ENCODE data around the gene UBE2E3.

UBE2E3 gene

DNA sequence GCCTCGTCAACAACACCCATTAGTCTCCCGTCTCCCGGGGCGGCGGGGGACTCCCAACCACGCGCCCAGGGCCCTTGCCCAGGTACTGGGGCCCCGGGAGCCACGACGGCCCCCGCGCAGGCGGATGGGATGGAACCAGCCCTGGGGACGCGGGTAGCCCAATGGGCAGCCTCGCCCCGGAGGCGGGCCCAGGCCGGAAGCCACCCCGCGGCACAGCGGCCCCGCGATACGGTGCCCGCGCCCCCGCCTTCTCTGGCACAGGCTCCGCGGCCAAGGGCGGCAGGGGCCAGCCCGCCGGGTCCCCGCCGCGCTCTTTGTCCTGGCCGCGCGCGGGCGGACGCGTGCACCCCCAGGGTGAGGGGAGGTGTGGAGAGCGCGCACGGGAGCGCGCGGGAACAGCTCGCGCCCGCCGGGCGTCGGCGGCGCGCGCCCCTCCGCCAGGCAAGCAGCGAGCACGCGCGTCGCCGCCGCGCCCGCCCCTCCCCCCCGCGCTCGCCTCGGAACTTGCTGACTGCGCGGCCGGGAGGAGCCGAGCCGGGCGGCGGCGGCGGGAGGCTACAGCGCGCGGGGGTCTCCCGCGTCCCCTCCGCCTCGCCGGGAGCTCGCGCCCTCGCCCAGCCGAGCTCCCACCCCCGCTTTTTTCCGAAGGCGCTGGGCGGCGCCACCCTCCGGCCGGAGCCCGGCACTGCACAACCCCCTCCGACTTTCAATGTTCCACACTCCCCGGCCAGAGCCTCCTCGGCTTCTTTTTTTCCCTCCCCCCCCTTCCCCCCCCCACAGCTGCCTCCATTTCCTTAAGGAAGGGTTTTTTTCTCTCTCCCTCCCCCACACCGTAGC is at the start of gene UBE2E3:
Gene UBE2E3 (plus strand): TSS at position 500 of the 837 bp plus-strand sequence. CDS start 1,438 bp downstream, outside the sequence.
- peak; percentile 65 for DNase-seq

DNA sequence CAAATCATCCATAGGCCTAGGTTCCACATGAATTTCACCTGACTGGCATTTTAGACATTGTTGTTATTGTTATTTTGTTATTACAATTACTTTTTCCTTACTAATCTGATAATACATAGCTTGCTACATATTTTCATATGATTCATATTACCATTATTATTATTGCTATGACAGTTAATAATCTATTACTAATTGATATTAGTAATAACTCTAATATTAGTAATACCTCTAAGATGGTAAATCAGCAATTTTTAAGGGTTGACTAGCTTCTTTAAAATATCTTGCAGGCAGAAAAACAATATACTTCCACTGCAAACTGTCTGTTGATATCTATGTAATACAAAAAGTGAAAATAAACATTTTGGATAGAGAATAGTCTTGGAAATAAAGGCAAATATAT is 48.6 kb upstream of the UBE2E3 start:
- DNase-seq = no peak

- no peak for DNase-seq
Measured at GRCh38 chr2:180933332-180933731, 47.1 kb upstream of the UBE2E3 start.

GRCh38 chr2:180934911-180935310 is 45.5 kb upstream of the UBE2E3 start:
- no peak for DNase-seq

- DNase-seq = peak; percentile 18
Measured at GRCh38 chr2:180937480-180937879, 42.9 kb upstream of the UBE2E3 start.

GRCh38 chr2:180938451-180938850 is 42.0 kb upstream of the UBE2E3 start:
- no peak for DNase-seq

DNA sequence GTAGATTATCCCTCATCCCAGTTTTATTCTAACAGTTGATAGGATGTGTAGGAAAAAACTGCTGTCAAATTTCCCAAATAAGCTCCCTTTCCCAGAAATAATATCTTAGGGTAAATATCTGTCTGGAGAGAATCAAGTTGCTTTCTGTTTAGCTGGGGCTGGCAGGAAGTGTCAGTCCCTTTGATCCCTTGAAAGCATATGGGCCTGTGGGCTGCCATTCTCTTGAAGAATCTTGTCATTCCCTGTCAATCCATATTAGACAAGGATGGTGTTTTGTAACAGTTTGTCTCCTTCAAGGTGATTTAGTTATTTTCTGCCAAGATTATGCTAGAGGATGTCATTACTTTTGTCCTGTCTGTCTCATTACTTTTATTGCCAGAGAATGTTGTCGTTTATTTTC is 37.1 kb upstream of the UBE2E3 start:
- no peak for DNase-seq

DNA sequence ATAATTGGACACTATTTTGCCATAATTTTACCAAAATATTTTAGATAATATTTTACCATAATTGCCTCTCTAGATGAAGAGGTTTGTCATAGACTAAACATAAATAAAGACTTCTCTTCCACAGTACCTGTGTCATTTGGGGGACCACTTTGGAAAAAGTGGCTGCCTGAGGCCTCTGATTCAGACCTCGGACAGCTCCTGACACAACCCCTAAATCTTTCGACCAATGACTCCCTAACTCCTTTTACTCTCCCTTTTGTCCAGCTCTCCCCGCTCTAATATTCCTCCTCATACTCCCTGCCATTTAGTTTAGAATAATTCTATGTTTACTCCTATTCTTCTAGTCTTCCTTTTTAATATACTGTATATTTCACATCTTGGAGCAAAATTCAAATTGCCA is 36.0 kb upstream of the UBE2E3 start:
- no peak for DNase-seq

DNA sequence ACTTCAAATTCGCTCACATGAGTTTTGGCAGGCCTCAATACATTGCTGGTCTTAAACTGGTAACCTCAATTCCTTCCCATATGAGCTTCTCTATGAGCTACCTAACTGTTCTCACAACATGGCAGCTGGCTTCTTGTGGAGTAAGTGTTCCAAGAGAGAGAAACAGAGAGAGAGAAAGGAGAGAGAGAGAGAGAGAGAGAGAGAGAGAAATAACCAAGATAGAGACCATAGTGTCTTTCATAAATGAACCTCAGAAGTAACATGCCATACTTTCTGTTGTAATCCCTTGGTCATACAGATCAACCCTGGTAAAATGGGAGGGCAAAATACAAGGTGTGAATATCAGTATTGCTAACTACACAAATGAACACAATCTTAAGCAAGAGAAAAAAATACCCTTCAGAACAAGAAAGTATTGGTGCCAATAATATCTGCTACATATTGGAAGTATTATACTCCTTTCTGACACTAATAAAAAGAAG is 33.2 kb upstream of the UBE2E3 start:
- no peak for DNase-seq

- no peak for DNase-seq
Measured at GRCh38 chr2:180949896-180950295, 30.5 kb upstream of the UBE2E3 start.

GRCh38 chr2:180952082-180952481 is 28.3 kb upstream of the UBE2E3 start:
- DNase-seq = no peak

GRCh38 chr2:180952731-180953336 is 27.6 kb upstream of the UBE2E3 start:
- DNase-seq = no peak

DNA sequence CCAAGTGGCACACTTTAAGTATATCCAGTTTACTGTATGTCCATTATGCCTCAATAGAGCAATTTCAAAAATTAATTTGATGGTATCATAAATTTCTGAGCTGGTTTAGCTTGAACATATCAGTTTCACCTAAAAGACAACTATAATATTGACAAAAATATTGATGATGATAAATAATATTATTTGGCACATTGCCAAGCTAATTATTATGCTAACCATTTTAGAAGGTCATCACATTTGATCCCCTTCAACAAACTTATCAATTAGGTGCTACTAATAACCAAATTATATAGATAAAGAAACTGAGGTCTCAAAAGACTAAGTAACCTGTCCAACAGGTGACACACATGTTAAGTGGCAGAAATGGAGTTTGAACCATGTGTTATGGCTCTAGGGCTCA is 26.9 kb upstream of the UBE2E3 start:
- no peak for DNase-seq

DNA sequence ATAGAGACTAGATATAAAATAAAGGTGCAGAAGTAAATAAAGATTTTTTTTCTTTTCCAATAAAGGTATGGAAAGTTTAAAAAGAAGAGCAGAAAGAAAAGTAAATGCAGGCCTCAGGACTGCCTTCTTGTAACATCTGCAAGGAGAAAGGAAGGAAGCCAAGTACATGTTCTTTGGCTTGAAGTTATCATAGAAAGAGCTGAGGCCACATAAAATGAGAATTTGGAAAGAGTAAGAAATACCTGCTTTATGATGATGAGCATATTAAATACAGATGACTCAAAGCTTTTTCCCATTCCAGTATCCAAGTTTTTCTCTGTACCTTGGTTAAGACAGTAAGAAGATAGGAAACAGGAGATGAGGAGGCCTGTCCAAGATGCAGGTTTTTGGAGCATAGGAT is 25.3 kb upstream of the UBE2E3 start:
- no peak for DNase-seq

- DNase-seq = no peak
Measured at GRCh38 chr2:180959787-180960186, 20.6 kb upstream of the UBE2E3 start.

DNA sequence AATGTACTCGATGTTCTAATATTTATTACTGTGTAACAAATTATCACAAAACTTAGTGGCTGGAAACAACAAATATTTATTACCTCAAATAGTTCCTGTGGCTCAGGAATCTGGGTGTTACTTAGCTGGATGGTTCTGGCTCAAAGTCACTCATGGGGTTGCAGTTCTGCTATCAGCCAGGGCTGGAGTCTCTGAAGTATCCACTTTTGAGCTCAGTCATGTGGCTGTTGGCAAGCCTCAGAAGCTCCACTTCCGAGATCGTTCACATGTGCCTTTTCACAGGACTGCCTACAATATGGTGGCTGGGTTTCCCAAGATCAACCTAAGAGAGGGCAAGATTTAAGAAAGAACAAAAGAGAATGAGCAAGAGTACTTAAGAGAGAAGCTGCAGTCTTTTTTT is 19.4 kb upstream of the UBE2E3 start:
- no peak for DNase-seq

DNA sequence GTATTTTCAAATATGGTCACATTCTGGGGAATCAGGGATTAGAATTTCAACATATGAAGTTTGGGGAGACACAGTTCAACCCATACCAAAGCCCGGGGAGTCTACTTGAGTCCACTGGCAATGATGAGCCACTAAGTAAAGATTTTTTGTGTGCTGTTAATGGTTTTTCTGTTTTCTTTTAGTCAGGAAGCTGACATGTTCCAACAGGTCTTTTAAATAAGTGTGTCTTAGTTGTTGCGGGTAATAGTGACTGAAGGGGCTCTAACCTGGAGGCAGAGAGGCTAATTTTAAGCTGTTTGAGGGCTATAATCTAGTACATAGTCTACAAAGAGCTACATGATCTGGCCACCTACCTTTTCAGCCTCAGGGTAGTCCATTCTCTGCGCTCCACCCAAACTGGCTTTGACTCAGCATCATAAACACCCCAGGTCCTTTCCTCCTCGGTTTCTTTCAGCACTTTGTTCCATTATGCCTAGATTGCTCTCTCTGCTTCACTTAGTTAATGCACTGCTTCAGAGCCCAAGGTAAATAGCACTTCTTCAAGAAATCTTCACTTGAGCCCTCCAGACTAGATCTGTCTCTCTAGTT is 17.6 kb upstream of the UBE2E3 start:
- DNase-seq = no peak

GRCh38 chr2:180966378-180966777 is 14.0 kb upstream of the UBE2E3 start:
- no peak for DNase-seq

DNA sequence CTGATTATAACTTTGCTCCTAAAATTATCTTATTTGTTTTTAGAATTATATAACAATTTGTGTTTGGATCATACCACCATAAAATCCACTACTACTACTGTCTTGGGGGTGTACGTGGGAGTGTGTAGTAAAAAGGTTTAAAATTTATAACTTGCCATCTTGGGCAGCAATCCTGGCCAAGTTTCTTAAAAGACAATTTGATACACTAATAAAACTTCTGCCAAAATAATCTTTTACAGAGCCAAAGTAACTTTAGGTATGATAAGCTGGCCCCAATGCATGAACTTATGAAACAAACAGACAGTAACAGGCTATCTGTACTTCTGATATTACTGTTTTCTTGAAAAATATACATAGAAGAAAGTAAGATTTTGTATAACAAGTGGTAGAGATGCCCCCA is 11.3 kb upstream of the UBE2E3 start:
- DNase-seq = no peak

- DNase-seq = no peak
Measured at GRCh38 chr2:180970016-180970415, 10.4 kb upstream of the UBE2E3 start.

DNA sequence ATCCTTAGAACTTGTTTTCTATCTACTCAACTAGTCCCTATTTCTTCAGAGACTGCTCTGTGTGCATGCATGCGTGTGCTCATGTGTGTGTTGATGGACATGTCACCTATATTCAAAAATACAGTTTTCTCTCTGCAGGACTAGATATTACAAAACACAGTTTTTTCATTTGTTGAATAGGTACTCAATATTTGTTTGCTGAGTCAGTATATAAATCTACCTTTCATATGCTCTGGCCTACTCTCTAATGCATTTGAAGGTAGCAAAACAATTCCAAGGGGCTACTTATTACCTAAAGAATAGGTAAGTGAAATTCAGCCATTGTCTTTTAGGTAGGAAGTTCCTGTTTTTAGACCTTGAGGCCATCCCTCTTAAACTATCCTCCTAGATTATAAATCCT is 8.6 kb upstream of the UBE2E3 start:
- no peak for DNase-seq

GRCh38 chr2:180975585-180975984 is 4.8 kb upstream of the UBE2E3 start:
- DNase-seq = no peak

DNA sequence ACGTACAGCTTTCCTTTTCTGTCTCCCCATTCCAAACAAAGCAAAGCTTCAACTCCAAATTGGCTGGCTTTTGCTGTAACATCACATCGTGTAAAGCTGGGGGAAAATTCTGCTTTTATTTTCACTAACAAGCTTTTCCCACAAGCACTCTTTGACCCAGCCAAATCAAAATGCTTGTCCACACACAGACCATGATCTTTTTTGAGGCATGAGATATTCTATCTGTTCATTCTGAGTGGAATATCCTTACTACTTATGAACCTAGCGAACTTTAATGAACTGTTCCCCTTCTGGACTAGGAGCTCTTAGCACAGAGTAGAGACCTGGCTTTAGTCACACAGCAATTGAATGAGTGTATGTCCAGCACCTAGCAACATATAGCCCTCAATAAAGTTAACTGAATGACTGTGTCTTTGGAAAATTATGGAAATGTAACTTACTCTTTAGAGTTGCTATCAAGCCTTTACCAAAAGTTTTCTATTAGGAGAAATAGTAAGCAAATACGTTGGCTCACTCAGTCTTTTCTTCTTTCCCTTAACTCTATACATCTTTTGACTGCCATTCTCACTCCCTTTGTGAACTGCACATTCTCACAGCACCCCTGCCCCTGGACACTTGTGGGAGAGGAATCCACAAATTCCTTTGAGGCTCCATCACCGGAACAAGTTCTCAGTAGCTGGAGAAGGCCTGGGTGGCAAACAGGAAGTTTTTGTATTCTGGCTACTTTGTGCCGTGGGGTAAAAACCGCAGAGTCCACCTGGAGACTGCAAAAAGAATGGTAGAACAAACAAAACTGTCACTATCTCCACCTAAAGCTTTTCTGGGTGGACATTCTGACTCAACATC is 1.3 kb upstream of the UBE2E3 start:
- no peak for DNase-seq
